Psoas muscle (tissue), 8 donors: Measurements from ENCODE around the gene SH3BP1. TPM values are rescaled to one million over a fixed set of nuclear protein-coding genes. Genes with fewer than 3 reads are reported as not detected.
A peak's percentile ranks its signal among the peaks of the same experiment; 100 is the strongest.
"Not testable (repeated sequence)": the region's sequence is repeated elsewhere in the genome, so short reads cannot be mapped to it uniquely, and the experiment has no call there.

Experiments
- ATAC-seq, 4 donors: fragments of 200-7000 bp; cut with Tn5 transposase; one replicate each; pipeline ENCODE4 v1.9.1; 2020; ENCODE audit warnings: moderate library complexity in 3 of 4, mild to moderate bottlenecking in 2 of 4
- DNase-seq, 2 donors: peaks; one replicate each; pipeline ENCODE4 v3.0.0-alpha.2; 2020
- H3K27ac ChIP-seq: fragments of 200-600 bp; one replicate; pipeline ENCODE4 v1.8.0; 2022
- H3K27me3 ChIP-seq, 3 donors: fragments of 200-600 bp in 1 of 3; one replicate each; pipeline versions ENCODE4 v1.6.1 to v1.8.0; 2013 to 2022; ENCODE audit warnings: low read length in 2 of 3, mild to moderate bottlenecking in 2 of 3, moderate library complexity in 1 of 3; ENCODE audit not compliant: insufficient read depth in 3 of 3
- H3K36me3 ChIP-seq, 2 donors: fragments of 200-600 bp in 1 of 2; one replicate each; pipeline versions ENCODE4 v1.6.1 to v1.8.0; 2013 to 2022; ENCODE audit warnings: low read depth in 1 of 2, mild to moderate bottlenecking in 1 of 2, moderate library complexity in 1 of 2; ENCODE audit not compliant: insufficient read depth in 1 of 2
- H3K4me1 ChIP-seq: fragments of 200-600 bp; one replicate; pipeline ENCODE4 v1.8.0; 2022
- H3K4me3 ChIP-seq: fragments of 200-600 bp; one replicate; pipeline ENCODE4 v1.8.0; 2022; ENCODE audit warnings: mild to moderate bottlenecking
- H3K9me3 ChIP-seq: fragments of 200-600 bp; one replicate; pipeline ENCODE4 v1.8.0; 2022
- CTCF ChIP-seq: fragments of 200-600 bp; IDR thresholded peaks from one replicate; pipeline ENCODE4 v1.8.0; 2022; ENCODE audit warnings: antibody characterized with exemption
- WGBS, 3 donors: extraction: QIAGEN DNeasy Blood & Tissue Kit; methylation state at CpG; one replicate each; pipeline versions ENCODE4 v1.1.6 to v1.1.7; 2013; 5-methylcytosine and 5-hydroxymethylcytosine counted together
- intact Hi-C, 2 donors: fragments of 100-400 bp; cut with DNase I; formaldehyde crosslinking; loops; one replicate each; pipeline versions ENCODE4 v1.11.0 to v1.14.2; 2022
- polyA plus RNA-seq, 3 donors: library from polyadenylated mRNA; stranded (reverse); fragments of 200-250 nt; gene quantifications; one replicate each; pipeline ENCODE4 v1.2.3, GENCODE V29; 2013
- total RNA-seq, 4 donors: library from RNA; stranded (reverse); fragmentation: NEBNext Ultra II Directional in 2 of 4; extraction: Animal tissue kit (Norgen Biotek cat#: 25700) in 2 of 4; gene quantifications; one replicate each; pipeline versions ENCODE4 v1.2.1 to v1.2.4, GENCODE V29; 2021 to 2023
- donor health status: healthy with polysubstance abuse.
- donor health status: DM: no; HTN: no; CAD: no; lungs with moderate emphysema.
- donor health status: Bipolar disorder and iron deficiency.
- donor health status: healthy.
- donor health status: DM: yes; HTN: yes; CAD: no.
- donor health status: DM: no; HTN: no; CAD: no.
- donor health status: DM: no; HTN: no; CAD: no.
- donor health status: DM: yes; HTN: yes; CAD: no.

Gene SH3BP1
- total and polyA plus RNA-seq, 7 donors: 0.20 to 2.4 (median 1.4) TPM

- Histone ChIP-seq H3K4me1 (no peaks in the 10 kb centered on the region), H3K27ac (no peak overlapping the region), H3K9me3 (no peaks in the 10 kb centered on the region), H3K4me3 (no peak overlapping the region), H3K27me3 (no peaks in the 10 kb centered on the region), H3K36me3 (no peaks in the 10 kb centered on the region)
- no peak for ATAC-seq
- DNase-seq: no peak
- intact Hi-C loops: no loop called here
- no peak for TF ChIP-seq CTCF
- WGBS, 3 donors: 59 to 70% (median 68%) methylated on average over 9 of the region's 9 CpGs
Measured at GRCh38 chr22:37647928-37648327, 8.5 kb downstream of the SH3BP1 start.

- Histone ChIP-seq H3K36me3 (no peaks in the 10 kb centered on the region), H3K4me1 (no peaks in the 10 kb centered on the region), H3K27ac (no peak overlapping the region), H3K9me3 (no peaks in the 10 kb centered on the region), H3K27me3 (no peaks in the 10 kb centered on the region), H3K4me3 (no peak overlapping the region)
- intact Hi-C loops: no loop called here
- no peak for TF ChIP-seq CTCF
- ATAC-seq (no peak), DNase-seq (no peak)
- 84 to 88% (median 88%) methylated on average over 17 of the region's 17 CpGs for WGBS, 3 donors
Measured at GRCh38 chr22:37650463-37651136, 11.1 kb downstream of the SH3BP1 start.

- Histone ChIP-seq H3K4me3 (no peak overlapping the region), H3K4me1 (peaks cover 11% of the 10 kb centered on the region), H3K27me3 (no peaks in the 10 kb centered on the region), H3K9me3 (no peaks in the 10 kb centered on the region), H3K36me3 (no peaks in the 10 kb centered on the region), H3K27ac (no peak overlapping the region)
- no peak for DNase-seq
- intact Hi-C loops: no loop called here
- ATAC-seq: no peak
- 75 to 84% (median 82%) methylated on average over 11 to 14 of the region's 14 CpGs for WGBS, 3 donors
- no peak for TF ChIP-seq CTCF
Measured at GRCh38 chr22:37654563-37655251, 15.2 kb downstream of the SH3BP1 start.

- no peak overlapping the region for H3K4me3 ChIP-seq
- H3K4me1 ChIP-seq: peaks cover 16% of the 10 kb centered on the region
- DNase-seq (no peak), ATAC-seq (no peak)
- H3K9me3 ChIP-seq: no peaks in the 10 kb centered on the region
- intact Hi-C loops: no loop called here
- 80 to 86% (median 84%) methylated on average over 13 to 17 of the region's 17 CpGs for WGBS, 3 donors
- H3K27me3 ChIP-seq: no peaks in the 10 kb centered on the region
- no peak for TF ChIP-seq CTCF
- no peak overlapping the region for H3K27ac ChIP-seq
- no peaks in the 10 kb centered on the region for H3K36me3 ChIP-seq
Measured at GRCh38 chr22:37655252-37655563, 15.7 kb downstream of the SH3BP1 start.

GRCh38 chr22:37656583-37656982 is 17.1 kb downstream of the SH3BP1 start:
- intact Hi-C loops, H3K36me3 ChIP-seq, ATAC-seq, H3K4me3 ChIP-seq, H3K27me3 ChIP-seq, DNase-seq, H3K9me3 ChIP-seq: not testable (repeated sequence)
- Histone ChIP-seq H3K4me1 (peaks cover 26% of the 10 kb centered on the region), H3K27ac (peak overlapping the region; percentile 36)
- WGBS, 3 donors: 88 to 89% (median 88%) methylated on average over 4 of the region's 4 CpGs
